GM12874 (cell line): Measurements from ENCODE around the gene SDHAF4.

Experiments used
- TF ChIP-seq, protein P1 (sequence below): IDR thresholded peaks from 2 replicates; pipeline ENCODE4 v1.5.1; 2011; ENCODE audit warnings: low read depth, mild to moderate bottlenecking, control low read depth, low read length, moderate library complexity; ENCODE audit not compliant: insufficient read depth

The SDHAF4 gene

DNA sequence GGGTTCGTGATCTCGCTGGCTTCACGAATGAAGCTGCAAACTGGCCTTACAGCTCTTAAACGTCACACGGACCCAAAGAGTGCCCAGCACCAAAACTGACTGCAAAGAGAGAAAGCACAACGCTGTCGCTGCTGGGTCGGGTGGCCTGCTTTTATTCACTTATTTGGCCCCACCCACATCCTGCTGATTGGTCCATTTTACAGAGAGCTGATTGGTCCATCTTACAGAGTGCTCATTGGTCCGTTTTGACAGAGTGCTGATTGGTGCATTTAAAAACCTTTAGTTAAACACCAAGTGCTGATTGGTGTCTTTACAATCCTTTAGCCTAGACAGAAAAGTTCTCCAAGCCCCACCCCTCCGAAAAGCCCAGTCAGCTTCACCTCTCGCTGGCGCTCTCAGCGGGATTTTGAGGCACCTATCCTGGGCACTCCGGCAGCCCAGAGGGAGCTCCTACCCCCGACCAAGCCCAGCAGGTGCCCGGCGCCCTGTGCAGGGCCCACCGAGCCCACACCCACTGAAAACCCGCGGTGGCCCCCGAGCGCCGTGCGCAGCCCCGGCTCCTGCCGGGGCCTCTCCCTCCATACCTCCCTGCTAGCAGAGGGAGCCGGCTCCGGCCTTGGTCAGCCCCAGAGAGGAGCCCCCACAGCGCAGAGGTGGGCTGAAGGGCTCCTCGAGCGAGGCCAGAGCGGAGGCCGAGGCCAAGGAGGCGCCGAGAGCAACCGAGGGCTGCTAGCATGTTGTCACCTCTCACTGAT, 60.9 kb downstream of the SDHAF4 start:
- TF ChIP-seq, protein P1, sequence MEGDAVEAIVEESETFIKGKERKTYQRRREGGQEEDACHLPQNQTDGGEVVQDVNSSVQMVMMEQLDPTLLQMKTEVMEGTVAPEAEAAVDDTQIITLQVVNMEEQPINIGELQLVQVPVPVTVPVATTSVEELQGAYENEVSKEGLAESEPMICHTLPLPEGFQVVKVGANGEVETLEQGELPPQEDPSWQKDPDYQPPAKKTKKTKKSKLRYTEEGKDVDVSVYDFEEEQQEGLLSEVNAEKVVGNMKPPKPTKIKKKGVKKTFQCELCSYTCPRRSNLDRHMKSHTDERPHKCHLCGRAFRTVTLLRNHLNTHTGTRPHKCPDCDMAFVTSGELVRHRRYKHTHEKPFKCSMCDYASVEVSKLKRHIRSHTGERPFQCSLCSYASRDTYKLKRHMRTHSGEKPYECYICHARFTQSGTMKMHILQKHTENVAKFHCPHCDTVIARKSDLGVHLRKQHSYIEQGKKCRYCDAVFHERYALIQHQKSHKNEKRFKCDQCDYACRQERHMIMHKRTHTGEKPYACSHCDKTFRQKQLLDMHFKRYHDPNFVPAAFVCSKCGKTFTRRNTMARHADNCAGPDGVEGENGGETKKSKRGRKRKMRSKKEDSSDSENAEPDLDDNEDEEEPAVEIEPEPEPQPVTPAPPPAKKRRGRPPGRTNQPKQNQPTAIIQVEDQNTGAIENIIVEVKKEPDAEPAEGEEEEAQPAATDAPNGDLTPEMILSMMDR = no peak

DNA sequence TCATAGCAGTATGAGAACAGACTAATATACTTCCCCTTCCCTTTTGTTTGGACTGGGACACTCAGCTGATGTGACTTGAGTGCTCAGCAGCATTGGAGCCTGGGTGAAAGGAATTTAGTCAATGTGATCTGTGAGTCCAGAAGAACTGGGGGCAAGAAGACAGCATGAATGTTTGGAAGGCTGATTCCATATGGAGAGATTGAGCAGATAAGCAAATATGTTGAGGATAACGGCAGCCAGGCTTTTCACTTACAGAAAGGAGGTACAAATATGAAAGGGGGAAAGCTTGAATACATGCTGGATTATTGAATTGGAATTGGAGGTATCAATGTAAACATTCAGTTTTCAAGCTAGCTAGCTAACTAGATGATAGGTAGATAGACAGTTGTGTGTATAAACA, 63.2 kb downstream of the SDHAF4 start:
- TF ChIP-seq, protein P1 = no peak

DNA sequence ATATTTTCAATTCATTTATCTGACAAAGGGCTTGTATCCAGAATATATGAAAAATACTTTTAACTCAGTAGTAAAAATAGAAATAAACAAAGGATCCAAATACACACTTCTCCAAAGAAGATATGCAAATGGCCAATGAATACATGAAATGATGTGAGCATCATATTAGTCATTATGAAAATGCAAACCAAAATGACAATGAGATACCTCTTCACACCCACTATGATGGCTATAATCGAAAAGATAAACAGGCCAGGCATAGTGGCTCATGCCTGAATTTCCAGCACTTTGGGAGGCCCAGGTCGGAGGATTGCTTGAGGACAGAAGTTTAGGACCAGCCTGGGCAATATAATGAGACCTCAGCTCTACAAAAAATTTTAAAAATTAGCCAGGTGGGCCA, 67.1 kb downstream of the SDHAF4 start:
- TF ChIP-seq, protein P1 = no peak

DNA sequence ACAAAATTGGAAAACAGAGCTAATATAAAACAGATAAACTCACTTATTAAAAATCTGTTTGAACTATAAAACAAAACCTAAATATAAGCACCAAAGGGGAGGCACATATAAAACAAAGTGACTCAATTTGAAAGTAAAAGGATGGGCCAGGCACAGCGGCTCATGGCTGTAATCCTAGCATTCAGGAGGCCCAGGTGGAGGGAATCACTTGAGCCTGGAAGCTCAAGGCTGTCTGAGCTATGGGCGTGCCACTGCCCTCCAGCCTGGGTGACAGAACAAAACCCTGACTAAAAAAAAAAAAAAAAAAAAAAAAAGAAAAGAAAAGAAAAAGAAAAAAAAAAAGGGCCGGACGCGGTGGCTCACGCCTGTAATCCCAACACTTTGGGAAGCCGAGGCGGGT, 69.9 kb downstream of the SDHAF4 start:
- TF ChIP-seq, protein P1 = no peak

DNA sequence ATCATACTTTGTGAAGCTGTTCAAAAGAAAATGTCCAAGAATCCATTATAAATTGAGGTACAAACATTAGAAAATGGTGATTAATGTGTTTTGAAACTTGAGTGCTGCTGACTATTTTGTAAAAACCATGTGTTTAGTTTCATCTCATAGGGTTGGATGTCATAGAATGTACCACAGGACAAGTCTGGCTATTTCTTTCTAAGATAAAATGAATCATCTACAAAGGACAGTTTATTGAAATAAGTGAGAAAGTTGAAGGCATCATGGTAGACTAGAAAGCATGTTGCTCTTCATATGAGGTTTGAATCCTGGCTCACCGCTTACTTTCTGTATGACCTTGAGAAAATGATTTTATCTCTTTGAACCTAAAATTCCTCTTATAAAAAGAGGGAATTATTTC, 71.7 kb downstream of the SDHAF4 start:
- TF ChIP-seq, protein P1 = no peak
